Activated naive CD8-positive, alpha-beta T cell (primary cell): ENCODE data around the gene MAPT.
"Not testable (repeated sequence)": the region's sequence is repeated elsewhere in the genome, so short reads cannot be mapped to it uniquely, and the experiment has no call there.

Experiments used
- H3K27ac Mint-ChIP-seq: one replicate; pipeline ENCODE4 v1.8.0; 2021; ENCODE audit warnings: mixed read lengths
- H3K27me3 Mint-ChIP-seq: one replicate; pipeline ENCODE4 v1.8.0; 2021; ENCODE audit warnings: mixed read lengths
- H3K36me3 Mint-ChIP-seq: one replicate; pipeline ENCODE4 v1.8.0; 2021; ENCODE audit warnings: mixed read lengths
- H3K4me1 Mint-ChIP-seq: one replicate; pipeline ENCODE4 v1.8.0; 2021; ENCODE audit warnings: low read depth, mixed read lengths
- H3K4me3 Mint-ChIP-seq: one replicate; pipeline ENCODE4 v1.8.0; 2021; ENCODE audit warnings: mild to moderate bottlenecking, mixed read lengths
- H3K9me3 Mint-ChIP-seq: one replicate; pipeline ENCODE4 v1.8.0; 2021; ENCODE audit warnings: low read depth, mixed read lengths

Gene MAPT

DNA sequence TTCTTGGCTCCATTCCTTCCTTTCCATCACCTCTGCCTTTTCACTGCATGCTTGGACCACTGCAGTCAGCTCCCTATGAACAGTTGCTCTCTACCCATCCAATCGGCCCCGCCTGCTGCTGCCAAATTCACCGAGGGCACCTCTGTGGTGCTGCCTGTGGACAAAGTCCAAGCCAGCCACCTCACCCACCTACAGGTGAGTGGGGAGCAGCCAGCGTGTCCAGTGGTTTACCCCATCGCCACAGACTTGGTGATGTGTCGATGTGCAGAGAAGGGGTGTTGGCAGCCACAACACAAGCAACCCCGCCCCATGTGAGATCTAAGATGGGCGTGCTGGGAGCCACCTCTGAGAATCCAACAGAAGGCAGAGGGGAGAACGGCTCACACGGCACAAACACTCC, 61.0 kb downstream of the MAPT start:
- Mint-ChIP-seq H3K27me3 (peaks cover 9% of the 10 kb centered on the region), H3K9me3 (no peaks in the 10 kb centered on the region), H3K4me3 (no peak overlapping the region), H3K4me1 (no peaks in the 10 kb centered on the region), H3K36me3 (no peaks in the 10 kb centered on the region), H3K27ac (no peak overlapping the region)

GRCh38 chr17:45956090-45956489, 61.7 kb downstream of the MAPT start:
- Mint-ChIP-seq H3K27me3 (peaks cover 5% of the 10 kb centered on the region), H3K9me3 (no peaks in the 10 kb centered on the region), H3K36me3 (no peaks in the 10 kb centered on the region), H3K4me1 (no peaks in the 10 kb centered on the region), H3K4me3 (no peak overlapping the region), H3K27ac (no peak overlapping the region)

DNA sequence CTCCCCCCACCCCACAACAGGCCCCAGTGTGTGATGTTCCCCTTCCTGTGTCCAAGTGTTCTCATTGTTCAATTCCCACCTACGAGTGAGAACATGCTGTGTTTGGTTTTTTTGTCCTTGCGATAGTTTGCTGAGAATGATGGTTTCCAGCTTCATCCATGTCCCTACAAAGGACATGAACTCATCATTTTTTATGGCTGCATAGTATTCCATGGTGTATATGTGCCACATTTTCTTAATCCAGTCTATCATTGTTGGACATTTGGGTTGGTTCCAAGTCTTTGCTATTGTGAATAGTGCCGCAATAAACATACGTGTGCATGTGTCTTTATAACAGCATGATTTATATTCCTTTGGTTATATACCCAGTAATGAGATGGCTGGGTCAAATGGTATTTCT, 62.4 kb downstream of the MAPT start:
- H3K27me3 Mint-ChIP-seq, H3K27ac Mint-ChIP-seq, H3K36me3 Mint-ChIP-seq, H3K9me3 Mint-ChIP-seq, H3K4me1 Mint-ChIP-seq, H3K4me3 Mint-ChIP-seq: not testable (repeated sequence)

GRCh38 chr17:45958307-45958706, 64.0 kb downstream of the MAPT start:
- no peaks in the 10 kb centered on the region for H3K9me3 Mint-ChIP-seq
- peaks cover 1% of the 10 kb centered on the region for H3K27me3 Mint-ChIP-seq
- H3K36me3 Mint-ChIP-seq = no peaks in the 10 kb centered on the region
- no peak overlapping the region for H3K27ac Mint-ChIP-seq
- H3K4me3 Mint-ChIP-seq = no peak overlapping the region
- H3K4me1 Mint-ChIP-seq = no peaks in the 10 kb centered on the region

DNA sequence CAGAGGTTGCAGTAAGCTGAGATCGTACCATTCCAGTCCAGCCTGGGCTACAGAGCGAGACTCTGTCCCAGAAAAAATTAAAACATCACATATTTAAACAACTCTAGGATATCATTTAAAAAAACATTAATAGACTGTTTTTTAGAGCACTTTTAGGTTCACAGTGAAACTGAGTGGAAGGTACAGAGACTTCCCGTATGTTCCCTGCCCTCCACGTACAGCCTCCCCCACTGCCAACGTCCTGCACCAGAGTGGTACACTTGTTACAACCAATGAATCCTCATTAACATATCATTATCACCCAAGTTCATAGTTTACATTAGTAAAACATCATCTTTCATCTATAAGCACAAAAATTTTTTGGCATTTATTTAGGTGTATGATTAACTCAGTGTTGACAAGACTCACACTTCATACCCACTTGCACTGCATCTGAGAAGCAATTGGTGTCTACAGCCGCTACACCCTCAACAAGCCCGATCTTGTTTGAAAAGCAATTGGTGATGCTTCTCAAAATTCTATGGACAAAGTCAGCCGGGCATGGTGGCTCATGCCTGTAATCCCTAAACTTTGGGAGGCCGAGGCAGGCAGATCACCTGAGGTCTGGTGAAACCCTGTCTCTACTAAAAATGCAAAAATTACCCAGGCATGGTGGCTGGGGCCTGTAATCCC, 64.8 kb downstream of the MAPT start:
- H3K4me3 Mint-ChIP-seq = no peak overlapping the region
- no peaks in the 10 kb centered on the region for H3K36me3 Mint-ChIP-seq
- H3K27ac Mint-ChIP-seq = no peak overlapping the region
- H3K4me1 Mint-ChIP-seq = no peaks in the 10 kb centered on the region
- no peaks in the 10 kb centered on the region for H3K9me3 Mint-ChIP-seq
- H3K27me3 Mint-ChIP-seq = no peaks in the 10 kb centered on the region

- H3K4me1 Mint-ChIP-seq = no peaks in the 10 kb centered on the region
- H3K27me3 Mint-ChIP-seq = no peaks in the 10 kb centered on the region
- no peak overlapping the region for H3K27ac Mint-ChIP-seq
- H3K36me3 Mint-ChIP-seq = no peaks in the 10 kb centered on the region
- no peak overlapping the region for H3K4me3 Mint-ChIP-seq
- H3K9me3 Mint-ChIP-seq = no peaks in the 10 kb centered on the region
Observed at GRCh38 chr17:45960311-45960710, 66.0 kb downstream of the MAPT start.

DNA sequence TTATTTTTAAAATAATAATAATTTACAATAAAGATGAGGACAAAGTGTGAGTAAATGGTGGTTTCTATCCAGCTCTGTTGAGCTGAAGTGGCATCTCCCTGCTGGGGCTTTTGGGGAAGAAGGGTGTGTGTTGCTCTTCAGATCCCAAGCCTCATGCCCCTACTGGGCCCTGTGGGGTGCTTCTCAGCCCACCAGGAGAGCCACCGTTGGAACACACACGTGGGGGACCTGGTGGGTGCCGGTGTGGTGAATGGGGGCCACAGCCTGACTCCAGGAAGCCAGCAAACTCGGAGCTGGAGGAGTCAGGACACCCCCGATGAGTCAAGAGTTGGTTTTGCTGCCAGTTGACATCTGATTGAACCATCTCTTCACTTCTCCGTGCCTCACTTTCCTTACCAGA, 66.9 kb downstream of the MAPT start:
- Mint-ChIP-seq H3K4me1 (no peaks in the 10 kb centered on the region), H3K9me3 (no peaks in the 10 kb centered on the region), H3K27me3 (peaks cover 4% of the 10 kb centered on the region), H3K36me3 (peaks cover 2% of the 10 kb centered on the region), H3K4me3 (no peak overlapping the region), H3K27ac (no peak overlapping the region)

DNA sequence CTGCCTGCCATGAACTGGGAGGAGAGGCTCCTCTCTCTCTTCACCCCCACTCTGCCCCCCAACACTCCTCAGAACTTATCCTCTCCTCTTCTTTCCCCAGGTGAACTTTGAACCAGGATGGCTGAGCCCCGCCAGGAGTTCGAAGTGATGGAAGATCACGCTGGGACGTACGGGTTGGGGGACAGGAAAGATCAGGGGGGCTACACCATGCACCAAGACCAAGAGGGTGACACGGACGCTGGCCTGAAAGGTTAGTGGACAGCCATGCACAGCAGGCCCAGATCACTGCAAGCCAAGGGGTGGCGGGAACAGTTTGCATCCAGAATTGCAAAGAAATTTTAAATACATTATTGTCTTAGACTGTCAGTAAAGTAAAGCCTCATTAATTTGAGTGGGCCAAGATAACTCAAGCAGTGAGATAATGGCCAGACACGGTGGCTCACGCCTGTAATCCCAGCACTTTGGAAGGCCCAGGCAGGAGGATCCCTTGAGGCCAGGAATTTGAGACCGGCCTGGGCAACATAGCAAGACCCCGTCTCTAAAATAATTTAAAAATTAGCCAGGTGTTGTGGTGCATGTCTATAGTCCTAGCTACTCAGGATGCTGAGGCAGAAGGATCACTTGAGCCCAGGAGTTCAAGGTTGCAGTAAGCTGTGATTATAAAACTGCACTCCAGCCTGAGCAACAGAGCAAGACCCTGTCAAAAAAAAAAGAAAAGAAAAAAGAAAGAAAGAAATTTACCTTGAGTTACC, 68.0 kb downstream of the MAPT start:
- Mint-ChIP-seq H3K9me3 (no peaks in the 10 kb centered on the region), H3K4me1 (no peaks in the 10 kb centered on the region), H3K4me3 (no peak overlapping the region), H3K27ac (no peak overlapping the region), H3K27me3 (peaks cover 4% of the 10 kb centered on the region), H3K36me3 (peaks cover 2% of the 10 kb centered on the region)

- Mint-ChIP-seq H3K27ac (no peak overlapping the region), H3K27me3 (peaks cover 6% of the 10 kb centered on the region), H3K9me3 (no peaks in the 10 kb centered on the region), H3K36me3 (peaks cover 2% of the 10 kb centered on the region), H3K4me1 (no peaks in the 10 kb centered on the region), H3K4me3 (no peak overlapping the region)
Observed at GRCh38 chr17:45963283-45963682, 68.9 kb downstream of the MAPT start.

- no peaks in the 10 kb centered on the region for H3K4me1 Mint-ChIP-seq
- no peak overlapping the region for H3K4me3 Mint-ChIP-seq
- no peak overlapping the region for H3K27ac Mint-ChIP-seq
- H3K9me3 Mint-ChIP-seq = no peaks in the 10 kb centered on the region
- peaks cover 8% of the 10 kb centered on the region for H3K27me3 Mint-ChIP-seq
- H3K36me3 Mint-ChIP-seq = peaks cover 2% of the 10 kb centered on the region
Observed at GRCh38 chr17:45963889-45964288, 69.5 kb downstream of the MAPT start.

GRCh38 chr17:45964634-45965033, 70.3 kb downstream of the MAPT start:
- Mint-ChIP-seq H3K4me1 (no peaks in the 10 kb centered on the region), H3K36me3 (peaks cover 2% of the 10 kb centered on the region), H3K4me3 (no peak overlapping the region), H3K27ac (no peak overlapping the region), H3K9me3 (no peaks in the 10 kb centered on the region), H3K27me3 (peaks cover 10% of the 10 kb centered on the region)

GRCh38 chr17:45965812-45966211, 71.5 kb downstream of the MAPT start:
- no peaks in the 10 kb centered on the region for H3K9me3 Mint-ChIP-seq
- peaks cover 2% of the 10 kb centered on the region for H3K36me3 Mint-ChIP-seq
- no peak overlapping the region for H3K4me3 Mint-ChIP-seq
- no peak overlapping the region for H3K27ac Mint-ChIP-seq
- H3K4me1 Mint-ChIP-seq = no peaks in the 10 kb centered on the region
- peaks cover 13% of the 10 kb centered on the region for H3K27me3 Mint-ChIP-seq

- Mint-ChIP-seq H3K27ac (no peak overlapping the region), H3K9me3 (no peaks in the 10 kb centered on the region)
Observed at GRCh38 chr17:45966606-45967280, 72.4 kb downstream of the MAPT start.

GRCh38 chr17:45967378-45967777, 73.0 kb downstream of the MAPT start:
- peaks cover 13% of the 10 kb centered on the region for H3K27me3 Mint-ChIP-seq
- H3K9me3 Mint-ChIP-seq = peaks cover 1% of the 10 kb centered on the region
- H3K36me3 Mint-ChIP-seq = peaks cover 2% of the 10 kb centered on the region
- no peak overlapping the region for H3K4me3 Mint-ChIP-seq
- no peaks in the 10 kb centered on the region for H3K4me1 Mint-ChIP-seq
- no peak overlapping the region for H3K27ac Mint-ChIP-seq

More at GRCh38 chr17:45966606-45967280, 72.4 kb downstream of the MAPT start:
- peaks cover 13% of the 10 kb centered on the region for H3K27me3 Mint-ChIP-seq
- no peaks in the 10 kb centered on the region for H3K4me1 Mint-ChIP-seq
- H3K36me3 Mint-ChIP-seq = peaks cover 2% of the 10 kb centered on the region
- H3K4me3 Mint-ChIP-seq = no peak overlapping the region

DNA sequence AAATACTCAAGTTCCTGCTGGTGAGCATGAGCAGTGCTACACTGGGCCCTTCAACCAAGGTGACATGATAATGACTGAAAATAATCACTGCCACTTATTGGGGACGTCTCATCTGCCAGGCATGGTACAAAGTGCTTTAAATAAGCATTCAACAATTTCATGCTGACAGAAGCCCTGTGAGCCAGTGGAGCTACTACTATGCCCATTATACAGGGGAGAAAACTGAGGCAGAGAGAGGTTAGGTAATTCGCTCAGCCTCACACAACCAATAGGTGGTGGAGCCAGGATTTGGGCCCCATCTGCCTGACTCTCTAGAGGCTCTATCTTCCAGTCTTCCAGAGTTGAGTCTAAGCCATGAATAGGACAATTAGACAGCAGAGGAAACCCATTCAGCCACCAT, 74.4 kb downstream of the MAPT start:
- H3K4me3 Mint-ChIP-seq = no peak overlapping the region
- H3K9me3 Mint-ChIP-seq = peaks cover 3% of the 10 kb centered on the region
- H3K36me3 Mint-ChIP-seq = peaks cover 2% of the 10 kb centered on the region
- peaks cover 13% of the 10 kb centered on the region for H3K27me3 Mint-ChIP-seq
- no peaks in the 10 kb centered on the region for H3K4me1 Mint-ChIP-seq
- no peak overlapping the region for H3K27ac Mint-ChIP-seq
